Fibroblast of villous mesenchyme (primary cell): ENCODE measurements around the gene SEC63. TPM values are rescaled to one million over a fixed set of nuclear protein-coding genes. Genes with fewer than 3 reads are reported as not detected.
"Not testable (repeated sequence)": the region's sequence is repeated elsewhere in the genome, so short reads cannot be mapped to it uniquely, and the experiment has no call there.

Experiments
- DNase-seq: peaks from one replicate; pipeline ENCODE4 v3.0.0-alpha.2; 2010; ENCODE audit warnings: low read depth
- H3K4me3 ChIP-seq: 2 replicates; pipeline ENCODE4 v1.5.1; 2011; ENCODE audit warnings: low read depth, mild to moderate bottlenecking, low read length
- total RNA-seq: library from RNA; depleted of rRNA; stranded (reverse); fragments of >200 nt; gene quantifications from 2 replicates; pipeline ENCODE4 v1.2.3, GENCODE V29; 2012
- TF ChIP-seq, protein P1 (sequence below): IDR thresholded peaks from 2 replicates; pipeline ENCODE4 v1.5.1; 2012; ENCODE audit warnings: low read depth, mild to moderate bottlenecking, low read length; ENCODE audit not compliant: insufficient read depth

SEC63 gene
- total RNA-seq, 1 donor, result 28.5 TPM

- TF ChIP-seq, protein P1, sequence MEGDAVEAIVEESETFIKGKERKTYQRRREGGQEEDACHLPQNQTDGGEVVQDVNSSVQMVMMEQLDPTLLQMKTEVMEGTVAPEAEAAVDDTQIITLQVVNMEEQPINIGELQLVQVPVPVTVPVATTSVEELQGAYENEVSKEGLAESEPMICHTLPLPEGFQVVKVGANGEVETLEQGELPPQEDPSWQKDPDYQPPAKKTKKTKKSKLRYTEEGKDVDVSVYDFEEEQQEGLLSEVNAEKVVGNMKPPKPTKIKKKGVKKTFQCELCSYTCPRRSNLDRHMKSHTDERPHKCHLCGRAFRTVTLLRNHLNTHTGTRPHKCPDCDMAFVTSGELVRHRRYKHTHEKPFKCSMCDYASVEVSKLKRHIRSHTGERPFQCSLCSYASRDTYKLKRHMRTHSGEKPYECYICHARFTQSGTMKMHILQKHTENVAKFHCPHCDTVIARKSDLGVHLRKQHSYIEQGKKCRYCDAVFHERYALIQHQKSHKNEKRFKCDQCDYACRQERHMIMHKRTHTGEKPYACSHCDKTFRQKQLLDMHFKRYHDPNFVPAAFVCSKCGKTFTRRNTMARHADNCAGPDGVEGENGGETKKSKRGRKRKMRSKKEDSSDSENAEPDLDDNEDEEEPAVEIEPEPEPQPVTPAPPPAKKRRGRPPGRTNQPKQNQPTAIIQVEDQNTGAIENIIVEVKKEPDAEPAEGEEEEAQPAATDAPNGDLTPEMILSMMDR, result no peak
- no peak for DNase-seq
- H3K4me3 ChIP-seq, result no peak overlapping the region
These were observed 86.0 kb downstream of the SEC63 start for GRCh38 chr6:107871976-107872375.

- DNase-seq, result not testable (repeated sequence)
These were observed 86.5 kb downstream of the SEC63 start for GRCh38 chr6:107871512-107871911.

GRCh38 chr6:107871016-107871415 is 87.0 kb downstream of the SEC63 start:
- H3K4me3 ChIP-seq, result no peak overlapping the region
- TF ChIP-seq, protein P1, result no peak
- DNase-seq, result no peak

More at GRCh38 chr6:107871512-107871911, 86.5 kb downstream of the SEC63 start:
- not testable (repeated sequence) for H3K4me3 ChIP-seq

DNA sequence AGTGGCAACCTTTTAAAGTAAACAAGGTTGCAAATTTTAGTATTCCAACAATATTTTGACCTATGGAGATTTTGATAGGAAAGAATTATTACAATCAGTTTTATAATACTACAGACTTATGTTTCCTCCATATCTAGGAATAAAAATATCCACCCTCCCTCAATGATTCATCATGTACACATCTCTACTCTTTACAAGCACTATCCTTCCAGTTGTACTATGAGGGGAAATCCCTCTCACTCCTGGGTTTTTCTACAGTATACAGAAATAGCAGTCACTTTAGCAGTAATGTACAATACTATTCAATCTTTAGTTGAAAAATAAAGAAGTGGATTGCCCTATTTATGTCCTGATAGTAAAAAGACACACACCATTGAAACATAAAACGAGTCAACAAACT is 87.6 kb downstream of the SEC63 start:
- DNase-seq, result peak; percentile 18
- TF ChIP-seq, protein P1, result no peak
- H3K4me3 ChIP-seq, result no peak overlapping the region

- no peak overlapping the region for H3K4me3 ChIP-seq
- DNase-seq, result no peak
- TF ChIP-seq, protein P1, result no peak
These were observed 88.1 kb downstream of the SEC63 start for GRCh38 chr6:107869871-107870270.

DNA sequence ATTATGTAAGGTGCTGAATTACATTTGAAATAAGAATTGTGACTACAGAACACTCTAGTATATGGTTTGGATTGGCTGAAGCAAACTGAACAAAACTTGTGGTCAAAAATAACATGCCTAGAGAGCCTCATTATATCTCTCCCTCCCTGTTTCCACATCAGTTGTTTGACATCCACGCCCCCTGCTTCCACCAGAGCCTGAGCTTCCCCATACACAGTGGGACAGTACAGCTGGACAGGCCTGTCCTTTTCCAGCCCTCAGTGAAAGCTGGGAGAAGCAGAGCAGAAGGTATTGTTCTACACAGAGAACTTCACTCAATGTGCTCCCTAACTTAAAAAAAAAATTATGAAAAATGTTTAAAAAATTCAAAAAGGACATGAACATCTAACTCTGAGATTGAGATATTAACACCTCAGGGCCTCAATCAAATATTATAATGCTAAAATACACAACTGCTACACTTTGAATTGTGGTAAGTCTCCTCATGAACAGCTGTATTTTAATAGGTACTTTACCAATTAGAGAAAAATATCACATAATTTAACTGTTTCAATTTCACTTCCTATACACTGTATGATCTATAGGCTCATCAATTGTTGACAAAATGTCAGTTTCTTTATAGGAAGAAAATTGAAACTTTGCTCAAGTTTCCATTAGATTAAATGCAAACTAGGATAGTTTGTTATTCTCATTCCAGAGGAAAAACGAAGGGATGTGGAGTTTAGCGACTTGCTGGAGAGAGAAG is 89.0 kb downstream of the SEC63 start:
- H3K4me3 ChIP-seq, result no peak overlapping the region
- TF ChIP-seq, protein P1, result no peak
- DNase-seq, result no peak

- no peak for DNase-seq
- TF ChIP-seq, protein P1, result peak; percentile 0
- H3K4me3 ChIP-seq, result no peak overlapping the region
These were observed 90.7 kb downstream of the SEC63 start for GRCh38 chr6:107867302-107867615.
